DOHH2 (cell line): ENCODE results near the gene TSPAN2.

Experiments used
- H3F3A ChIP-seq: fragments of 200-600 bp; sonication (generic), shearing (Covaris generic); 2 replicates; pipeline ENCODE4 v1.6.0; 2016; ENCODE audit warnings: antibody characterized with exemption, mild to moderate bottlenecking; ENCODE audit not compliant: control insufficient read depth, insufficient read depth
- H3K27ac ChIP-seq: fragments of 200-600 bp; sonication (generic); 2 replicates; pipeline ENCODE4 v1.5.1; 2014; ENCODE audit warnings: low read depth, mild to moderate bottlenecking, low read length, moderate library complexity
- H3K27me3 ChIP-seq: fragments of 200-600 bp; sonication (generic); 2 replicates; pipeline ENCODE4 v1.6.1; 2014; ENCODE audit warnings: mild to moderate bottlenecking, low read length, mixed read lengths; ENCODE audit not compliant: control insufficient read depth
- H3K36me3 ChIP-seq: fragments of 200-600 bp; sonication (generic); 2 replicates; pipeline ENCODE4 v1.6.1; 2014; ENCODE audit warnings: mild to moderate bottlenecking, low read length, moderate library complexity, mixed read lengths; ENCODE audit not compliant: control insufficient read depth
- H3K4me1 ChIP-seq: fragments of 200-600 bp; sonication (generic); 2 replicates; pipeline ENCODE4 v1.6.1; 2014; ENCODE audit warnings: mild to moderate bottlenecking, low read length, mixed read lengths; ENCODE audit not compliant: control insufficient read depth
- H3K4me2 ChIP-seq: fragments of 200-600 bp; sonication (generic); 2 replicates; pipeline ENCODE4 v1.6.0; 2014; ENCODE audit warnings: mild to moderate bottlenecking, low read length, moderate library complexity
- H3K4me3 ChIP-seq: fragments of 200-600 bp; sonication (generic); 2 replicates; pipeline ENCODE4 v1.5.1; 2014; ENCODE audit warnings: mild to moderate bottlenecking, low read length, mixed read lengths
- H3K79me2 ChIP-seq: fragments of 200-600 bp; sonication (generic); 2 replicates; pipeline ENCODE4 v1.6.1; 2014; ENCODE audit warnings: mild to moderate bottlenecking, low read length, mixed read lengths; ENCODE audit not compliant: control insufficient read depth
- H3K9me2 ChIP-seq: fragments of 200-600 bp; sonication (generic); replicated peaks from 2 replicates; pipeline ENCODE4 v1.6.1; 2014; ENCODE audit warnings: mild to moderate bottlenecking, low read length, mixed read lengths; ENCODE audit not compliant: control insufficient read depth
- H3K9me3 ChIP-seq: fragments of 200-600 bp; sonication (generic); 2 replicates; pipeline ENCODE4 v1.6.1; 2014; ENCODE audit warnings: antibody characterized with exemption, low read length, mixed read lengths; ENCODE audit not compliant: control insufficient read depth, insufficient read depth
- H4K20me1 ChIP-seq: fragments of 200-600 bp; sonication (generic); 2 replicates; pipeline ENCODE4 v1.6.0; 2014; ENCODE audit warnings: low read depth, mild to moderate bottlenecking, antibody characterized with exemption, low read length, moderate library complexity; ENCODE audit not compliant: control insufficient read depth, insufficient read depth
- CTCF ChIP-seq: fragments of 200-600 bp; sonication (generic); IDR thresholded peaks from one replicate; pipeline ENCODE4 v1.5.1; 2014; ENCODE audit warnings: antibody characterized with exemption, mild to moderate bottlenecking, low read depth, low read length; ENCODE audit not compliant: poor library complexity, severe bottlenecking
- EZH2phosphoT487 ChIP-seq: fragments of 200-600 bp; sonication (generic); IDR thresholded peaks from 2 replicates; pipeline ENCODE4 v1.6.1; 2017; ENCODE audit warnings: borderline replicate concordance, mild to moderate bottlenecking, antibody characterized with exemption, low read length, moderate library complexity, mixed read lengths

Gene TSPAN2

DNA sequence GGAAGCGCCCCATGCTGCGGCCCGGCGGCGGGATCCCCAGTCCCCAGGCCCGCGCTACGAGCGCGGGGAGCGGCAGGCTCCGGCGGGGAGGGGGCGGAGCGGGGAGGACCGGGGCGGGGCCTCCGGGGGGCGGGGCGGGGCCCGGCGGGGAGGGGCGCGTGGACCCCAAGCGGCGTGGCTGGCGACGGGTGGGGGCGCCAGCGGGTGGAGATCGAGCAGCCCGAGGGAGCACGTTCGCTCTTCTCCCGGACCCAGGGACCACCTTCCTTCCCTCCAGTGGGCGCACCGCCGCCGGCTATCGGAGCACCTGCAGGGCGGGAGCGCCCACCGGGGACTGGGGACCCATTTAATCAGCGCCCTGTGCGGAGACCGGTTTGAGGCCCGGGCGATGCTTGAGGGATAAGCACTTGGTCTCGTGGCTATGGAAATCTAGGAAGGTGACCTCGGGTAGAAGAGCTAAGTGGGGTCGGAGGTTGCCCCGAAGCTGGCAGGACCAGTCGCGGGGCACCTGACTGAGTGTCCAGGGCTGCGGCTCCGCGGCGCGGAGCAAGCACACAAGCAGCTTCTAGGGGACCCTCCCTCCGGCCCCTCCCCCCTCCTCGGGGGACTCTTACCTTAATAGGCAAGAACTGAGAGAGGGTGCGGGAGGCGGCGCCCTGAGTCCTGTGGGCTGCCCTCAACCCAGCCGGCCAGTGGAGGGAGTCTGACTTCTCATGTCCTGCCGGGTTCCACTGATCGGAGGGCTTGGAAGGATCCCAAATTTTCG, at the start of gene TSPAN2:
Gene TSPAN2 (minus strand): TSS at position 84 of the 766 bp plus-strand sequence. CDS start 71 bp downstream, at position 13.
- Histone ChIP-seq H4K20me1 (no peaks in the 10 kb centered on the region), H3K27ac (no peak within 1 kb of the TSS), H3K4me1 (no peaks in the 10 kb centered on the region), H3K27me3 (no peaks in the 10 kb centered on the region), H3K79me2 (no peaks in the 10 kb centered on the region), H3K4me2 (no peak within 1 kb of the TSS), H3F3A (no peaks in the 10 kb centered on the region), H3K9me3 (no peaks in the 10 kb centered on the region), H3K36me3 (no peaks in the 10 kb centered on the region), H3K9me2 (no peaks in the 10 kb centered on the region), H3K4me3 (no peak within 1 kb of the TSS)
- TF ChIP-seq EZH2phosphoT487 (no peak), CTCF (no peak)

GRCh38 chr1:115138973-115139372, 49.7 kb upstream of the TSPAN2 start:
- Histone ChIP-seq H3K9me2 (no peaks in the 10 kb centered on the region), H3K9me3 (no peaks in the 10 kb centered on the region), H3K4me2 (peak overlapping the region; percentile 28; the same call in 1 of the 2 replicates), H3K27ac (no peak overlapping the region), H4K20me1 (no peaks in the 10 kb centered on the region), H3K36me3 (no peaks in the 10 kb centered on the region), H3K79me2 (no peaks in the 10 kb centered on the region), H3K4me3 (0 out of 2 replicates have a peak overlapping the region, but pooled peaks have one; percentile 12), H3K27me3 (no peaks in the 10 kb centered on the region), H3K4me1 (no peaks in the 10 kb centered on the region), H3F3A (no peaks in the 10 kb centered on the region)
- TF ChIP-seq EZH2phosphoT487: no peak
- TF ChIP-seq CTCF: peak; percentile 94

GRCh38 chr1:115138271-115138670, 49.0 kb upstream of the TSPAN2 start:
- Histone ChIP-seq H3K36me3 (no peaks in the 10 kb centered on the region), H3K4me1 (no peaks in the 10 kb centered on the region), H3K27ac (no peak overlapping the region), H3K4me3 (no peak overlapping the region), H3K27me3 (no peaks in the 10 kb centered on the region), H3K9me3 (no peaks in the 10 kb centered on the region), H3K9me2 (no peaks in the 10 kb centered on the region), H3F3A (no peaks in the 10 kb centered on the region), H4K20me1 (no peaks in the 10 kb centered on the region), H3K4me2 (no peak overlapping the region), H3K79me2 (no peaks in the 10 kb centered on the region)
- TF ChIP-seq CTCF: no peak
- no peak for TF ChIP-seq EZH2phosphoT487
